NCI-H1436 (cell line): Measurements from ENCODE around the gene PRKCA.
"Not testable (repeated sequence)": the region's sequence is repeated elsewhere in the genome, so short reads cannot be mapped to it uniquely, and the experiment has no call there.

Experiments
- DNase-seq: peaks from one replicate; lab custom pipeline; 2025; lab: John Stamatoyannopoulos, UW

PRKCA gene

GRCh38 chr17:66441101-66441661 lies 138.8 kb downstream of the PRKCA start:
- DNase-seq: no peak

- no peak for DNase-seq
These were observed 140.8 kb downstream of the PRKCA start for GRCh38 chr17:66443166-66443565.

- DNase-seq: no peak
These were observed 141.2 kb downstream of the PRKCA start for GRCh38 chr17:66443606-66444005.

GRCh38 chr17:66444031-66444430 lies 141.6 kb downstream of the PRKCA start:
- no peak for DNase-seq

GRCh38 chr17:66445229-66445628 lies 142.8 kb downstream of the PRKCA start:
- no peak for DNase-seq

- DNase-seq: no peak
These were observed 144.0 kb downstream of the PRKCA start for GRCh38 chr17:66446419-66446818.

- DNase-seq: no peak
These were observed 144.7 kb downstream of the PRKCA start for GRCh38 chr17:66447159-66447558.

- no peak for DNase-seq
These were observed 145.7 kb downstream of the PRKCA start for GRCh38 chr17:66448026-66448639.

GRCh38 chr17:66449418-66449977 lies 147.1 kb downstream of the PRKCA start:
- no peak for DNase-seq

- DNase-seq: no peak
These were observed 147.8 kb downstream of the PRKCA start for GRCh38 chr17:66450008-66450851.

GRCh38 chr17:66450852-66451158 lies 148.4 kb downstream of the PRKCA start:
- no peak for DNase-seq

GRCh38 chr17:66451188-66452149 lies 149.1 kb downstream of the PRKCA start:
- no peak for DNase-seq

GRCh38 chr17:66455060-66455459 lies 152.6 kb downstream of the PRKCA start:
- peak; percentile 27 for DNase-seq

GRCh38 chr17:66457499-66457898 lies 155.1 kb downstream of the PRKCA start:
- not testable (repeated sequence) for DNase-seq

- no peak for DNase-seq
These were observed 156.4 kb downstream of the PRKCA start for GRCh38 chr17:66458782-66459181.

GRCh38 chr17:66459811-66460270 lies 157.4 kb downstream of the PRKCA start:
- DNase-seq: no peak

- DNase-seq: no peak
These were observed 158.1 kb downstream of the PRKCA start for GRCh38 chr17:66460558-66460957.

GRCh38 chr17:66461343-66461995 lies 159.1 kb downstream of the PRKCA start:
- DNase-seq: no peak

GRCh38 chr17:66462010-66462409 lies 159.6 kb downstream of the PRKCA start:
- DNase-seq: no peak

GRCh38 chr17:66464921-66465320 lies 162.5 kb downstream of the PRKCA start:
- DNase-seq: no peak

- no peak for DNase-seq
These were observed 163.3 kb downstream of the PRKCA start for GRCh38 chr17:66465701-66466100.
